ENCODE data around the gene MICAL2.

DNA sequence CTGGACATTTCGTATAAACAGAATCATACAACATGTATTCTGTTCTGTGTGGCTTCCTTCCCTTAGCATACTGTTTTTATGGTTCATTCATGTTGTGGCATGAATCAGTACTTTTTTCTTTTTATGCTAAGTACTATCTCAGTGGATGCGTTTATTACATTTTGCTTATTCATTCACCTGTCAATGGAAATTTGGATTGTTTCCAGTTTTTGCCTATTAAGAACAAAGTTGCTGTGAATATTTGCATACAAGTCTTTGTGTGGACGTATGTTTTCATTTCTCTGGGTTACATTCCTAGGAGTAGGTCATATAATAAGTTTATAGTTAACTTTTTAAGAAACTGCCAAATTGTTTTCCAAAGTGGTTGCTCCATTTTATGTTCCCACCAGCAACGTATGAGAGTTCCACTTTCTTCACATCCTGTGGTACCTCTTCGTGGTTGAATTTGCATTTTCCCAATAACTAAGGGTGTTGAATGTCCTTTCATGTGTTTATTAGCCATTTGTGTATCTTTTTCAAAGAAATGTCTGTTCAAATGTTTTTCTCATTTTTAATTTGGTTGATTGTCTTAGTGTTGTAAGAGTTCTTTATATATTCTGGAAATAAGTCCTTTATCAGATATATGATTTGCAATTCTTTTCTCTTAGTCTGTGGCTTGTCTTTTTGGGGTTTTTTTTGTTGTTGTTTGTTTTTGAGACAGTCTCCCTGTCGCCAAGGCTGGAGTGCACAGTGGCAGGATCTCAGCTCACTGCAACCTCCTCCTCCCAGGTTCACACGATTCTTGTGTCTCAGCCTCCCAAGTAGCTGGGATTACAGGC, 46.0 kb upstream of the MICAL2 start:
- TF ChIP-seq, protein P1, sequence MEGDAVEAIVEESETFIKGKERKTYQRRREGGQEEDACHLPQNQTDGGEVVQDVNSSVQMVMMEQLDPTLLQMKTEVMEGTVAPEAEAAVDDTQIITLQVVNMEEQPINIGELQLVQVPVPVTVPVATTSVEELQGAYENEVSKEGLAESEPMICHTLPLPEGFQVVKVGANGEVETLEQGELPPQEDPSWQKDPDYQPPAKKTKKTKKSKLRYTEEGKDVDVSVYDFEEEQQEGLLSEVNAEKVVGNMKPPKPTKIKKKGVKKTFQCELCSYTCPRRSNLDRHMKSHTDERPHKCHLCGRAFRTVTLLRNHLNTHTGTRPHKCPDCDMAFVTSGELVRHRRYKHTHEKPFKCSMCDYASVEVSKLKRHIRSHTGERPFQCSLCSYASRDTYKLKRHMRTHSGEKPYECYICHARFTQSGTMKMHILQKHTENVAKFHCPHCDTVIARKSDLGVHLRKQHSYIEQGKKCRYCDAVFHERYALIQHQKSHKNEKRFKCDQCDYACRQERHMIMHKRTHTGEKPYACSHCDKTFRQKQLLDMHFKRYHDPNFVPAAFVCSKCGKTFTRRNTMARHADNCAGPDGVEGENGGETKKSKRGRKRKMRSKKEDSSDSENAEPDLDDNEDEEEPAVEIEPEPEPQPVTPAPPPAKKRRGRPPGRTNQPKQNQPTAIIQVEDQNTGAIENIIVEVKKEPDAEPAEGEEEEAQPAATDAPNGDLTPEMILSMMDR (IDR thresholded peaks at IDR 0.05): no peak
- TF ChIP-seq POLR2A (IDR thresholded peaks at IDR 0.05): no peak
